AG09309 (cell line): Measurements from ENCODE around the gene NFATC2.

ENCODE experiments used
- DNase-seq: peaks from one replicate; pipeline ENCODE4 v3.0.0-alpha.2; 2010; ENCODE audit warnings: low read depth
- H3K4me3 ChIP-seq: 2 replicates; pipeline ENCODE4 v1.5.1; 2011; ENCODE audit warnings: mild to moderate bottlenecking, low read depth, low read length, moderate library complexity; ENCODE audit not compliant: control insufficient read depth
- TF ChIP-seq, protein P1 (sequence below): IDR thresholded peaks from 2 replicates; pipeline ENCODE4 v1.5.1; 2011; ENCODE audit warnings: mild to moderate bottlenecking, low read depth, low read length, inconsistent platforms; ENCODE audit not compliant: insufficient read depth, control insufficient read depth; ENCODE audit errors: missing control alignments

The NFATC2 gene

GRCh38 chr20:51400051-51400926 lies 142.2 kb downstream of the NFATC2 start:
- H3K4me3 ChIP-seq = no peak overlapping the region
- no peak for DNase-seq
- TF ChIP-seq, protein P1, sequence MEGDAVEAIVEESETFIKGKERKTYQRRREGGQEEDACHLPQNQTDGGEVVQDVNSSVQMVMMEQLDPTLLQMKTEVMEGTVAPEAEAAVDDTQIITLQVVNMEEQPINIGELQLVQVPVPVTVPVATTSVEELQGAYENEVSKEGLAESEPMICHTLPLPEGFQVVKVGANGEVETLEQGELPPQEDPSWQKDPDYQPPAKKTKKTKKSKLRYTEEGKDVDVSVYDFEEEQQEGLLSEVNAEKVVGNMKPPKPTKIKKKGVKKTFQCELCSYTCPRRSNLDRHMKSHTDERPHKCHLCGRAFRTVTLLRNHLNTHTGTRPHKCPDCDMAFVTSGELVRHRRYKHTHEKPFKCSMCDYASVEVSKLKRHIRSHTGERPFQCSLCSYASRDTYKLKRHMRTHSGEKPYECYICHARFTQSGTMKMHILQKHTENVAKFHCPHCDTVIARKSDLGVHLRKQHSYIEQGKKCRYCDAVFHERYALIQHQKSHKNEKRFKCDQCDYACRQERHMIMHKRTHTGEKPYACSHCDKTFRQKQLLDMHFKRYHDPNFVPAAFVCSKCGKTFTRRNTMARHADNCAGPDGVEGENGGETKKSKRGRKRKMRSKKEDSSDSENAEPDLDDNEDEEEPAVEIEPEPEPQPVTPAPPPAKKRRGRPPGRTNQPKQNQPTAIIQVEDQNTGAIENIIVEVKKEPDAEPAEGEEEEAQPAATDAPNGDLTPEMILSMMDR = no peak

DNA sequence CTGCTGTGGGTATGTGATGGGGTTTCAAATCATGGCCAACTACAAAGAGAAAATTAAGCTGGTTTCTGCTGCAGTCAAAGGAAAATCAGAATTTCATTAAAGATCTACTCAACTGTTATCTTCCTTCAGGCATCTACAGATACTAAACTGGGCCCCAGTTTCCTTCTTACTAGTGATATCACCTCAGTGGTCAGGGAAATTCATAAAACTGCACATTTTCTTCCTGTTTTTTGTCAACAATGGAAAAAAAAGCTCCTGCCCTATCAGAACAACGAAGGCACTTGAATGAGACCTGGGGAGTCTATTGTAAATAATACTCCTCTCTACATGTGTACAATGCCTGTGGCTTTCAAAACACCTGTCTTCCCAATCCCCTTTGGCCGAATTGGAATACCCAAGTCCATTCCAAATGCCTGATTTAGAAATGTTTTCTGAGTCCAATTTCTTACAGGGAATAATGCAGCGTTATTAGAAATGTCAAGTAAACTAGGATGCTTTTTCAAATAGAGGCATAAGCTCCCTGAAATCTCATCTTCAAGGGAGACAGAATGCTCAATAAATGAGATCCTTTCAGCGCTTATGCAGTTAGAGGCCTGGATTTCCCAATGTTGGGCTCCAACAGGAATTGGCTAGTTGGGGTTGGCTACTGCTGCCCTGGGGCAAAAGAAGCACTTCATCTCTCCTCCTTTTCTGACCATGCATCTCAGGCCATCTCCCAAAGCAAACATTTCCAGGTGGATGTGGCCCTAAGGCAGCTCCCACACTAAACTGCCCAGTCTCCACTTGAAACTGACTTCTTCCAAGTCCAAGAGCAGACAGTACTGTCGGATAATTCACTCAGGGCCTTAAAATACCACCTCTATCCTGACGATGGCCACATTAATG lies 143.3 kb downstream of the NFATC2 start:
- no peak overlapping the region for H3K4me3 ChIP-seq
- DNase-seq = no peak
- TF ChIP-seq, protein P1 = no peak

DNA sequence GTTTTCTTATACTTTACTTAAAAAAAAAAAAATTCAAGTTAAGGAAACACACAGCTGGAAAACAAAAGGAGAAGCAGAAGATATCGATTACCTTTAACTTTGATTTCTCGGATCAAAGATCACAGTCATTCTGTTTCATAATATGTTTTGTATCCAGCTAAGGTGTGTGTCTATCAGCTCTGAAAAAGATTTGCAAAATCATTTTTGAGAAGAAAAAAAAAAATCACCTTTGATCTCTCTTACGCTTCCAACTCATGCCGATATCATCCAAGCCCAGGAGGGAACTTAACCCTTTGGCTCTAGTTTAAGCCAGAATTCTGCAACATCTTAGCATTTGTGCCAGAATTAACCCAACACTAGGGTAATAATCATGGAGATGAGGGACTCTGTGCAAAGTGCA lies 144.0 kb downstream of the NFATC2 start:
- no peak for DNase-seq
- TF ChIP-seq, protein P1 = no peak
- no peak overlapping the region for H3K4me3 ChIP-seq

DNA sequence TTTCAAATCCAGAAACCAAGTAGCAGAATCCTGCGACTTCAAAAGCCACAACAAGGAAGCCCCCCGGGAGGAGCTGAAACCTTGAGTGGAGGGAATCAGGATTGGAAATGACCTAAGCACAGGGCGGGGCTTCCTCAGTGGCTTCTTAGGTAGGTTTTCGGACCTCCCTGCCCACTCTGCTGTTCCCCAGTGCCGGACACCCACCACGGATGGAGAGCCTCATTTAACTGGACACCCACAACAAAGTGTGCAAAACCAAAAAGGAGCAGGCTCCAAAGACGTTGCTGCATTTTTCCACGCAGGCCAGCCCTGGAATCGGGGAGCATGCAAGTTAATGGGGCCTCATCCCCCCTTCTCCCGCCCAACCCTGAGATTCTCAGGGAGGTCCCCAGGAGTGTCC lies 144.4 kb downstream of the NFATC2 start:
- no peak for DNase-seq
- TF ChIP-seq, protein P1 = no peak
- H3K4me3 ChIP-seq = no peak overlapping the region

DNA sequence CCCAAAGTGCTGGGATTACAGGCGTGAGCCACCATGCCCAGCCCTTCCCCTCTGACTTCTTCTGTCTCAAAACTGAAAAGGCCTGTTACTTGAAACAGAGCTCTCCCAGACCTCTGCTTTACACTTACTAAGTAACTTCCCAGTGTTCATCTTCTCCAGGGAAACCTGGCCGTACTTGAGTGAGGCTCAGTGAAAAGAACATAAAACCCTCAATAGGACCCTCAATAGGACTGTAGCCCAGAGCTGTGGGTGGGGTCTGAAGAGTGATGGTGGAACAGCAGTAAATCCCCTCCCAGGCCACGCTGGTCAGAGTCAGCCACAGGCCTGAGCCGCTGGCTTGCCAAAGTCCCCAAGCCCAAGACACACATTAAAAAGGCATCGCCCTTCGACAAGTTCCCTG lies 145.4 kb downstream of the NFATC2 start:
- TF ChIP-seq, protein P1 = no peak
- no peak overlapping the region for H3K4me3 ChIP-seq
- no peak for DNase-seq

- TF ChIP-seq, protein P1 = no peak
- no peak overlapping the region for H3K4me3 ChIP-seq
- no peak for DNase-seq
These were observed 146.1 kb downstream of the NFATC2 start for GRCh38 chr20:51396365-51396909.
